ENCODE results near the gene YPEL1. TPM values are rescaled to one million over a fixed set of nuclear protein-coding genes. Genes with fewer than 3 reads are reported as not detected.

YPEL1 gene
- total RNA-seq, 1 experiment from 2014 or later, result 0.40 TPM

DNA sequence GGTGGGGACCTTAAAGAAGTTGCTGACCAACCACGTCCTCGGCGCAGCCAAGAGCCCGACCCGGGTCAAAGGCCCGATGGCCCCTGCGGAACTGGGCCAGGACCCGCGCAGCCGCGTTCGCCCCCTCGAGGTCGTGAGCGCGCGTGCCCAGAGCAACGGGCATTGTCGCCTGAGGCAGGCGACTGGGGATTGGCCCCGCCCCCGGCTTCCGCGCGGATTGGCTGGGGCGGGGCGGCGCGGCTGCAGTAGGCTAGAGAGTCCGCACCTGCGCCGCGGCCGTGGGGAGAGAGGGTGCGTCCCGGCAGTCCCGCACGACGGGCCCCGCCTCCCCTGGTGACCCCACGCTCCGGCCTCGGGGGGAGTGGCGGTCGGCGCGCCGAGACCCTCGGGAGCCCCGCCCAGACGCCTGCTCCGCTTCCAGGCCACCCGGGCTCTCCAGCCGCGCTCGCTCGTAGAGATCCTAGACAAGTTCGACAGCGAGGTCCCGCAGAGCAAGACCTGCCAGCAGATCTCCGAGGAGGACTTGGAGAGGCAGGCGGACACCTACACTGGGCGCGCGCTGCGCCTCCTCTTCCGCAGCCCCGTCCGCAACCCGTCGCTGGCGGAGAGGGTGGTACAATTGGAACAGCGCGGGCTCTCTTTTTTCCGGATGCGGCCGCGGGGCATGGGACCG is 78.1 kb downstream of the YPEL1 start:
- DNase-seq (ENCODE audit: low read depth, low spot score), result peak; percentile 61
- in situ Hi-C loops (cut with HindIII; ENCODE audit: low pct_unique_long_range_greater_than_20kb, low sequenced_read_pairs), result no loop called here

DNA sequence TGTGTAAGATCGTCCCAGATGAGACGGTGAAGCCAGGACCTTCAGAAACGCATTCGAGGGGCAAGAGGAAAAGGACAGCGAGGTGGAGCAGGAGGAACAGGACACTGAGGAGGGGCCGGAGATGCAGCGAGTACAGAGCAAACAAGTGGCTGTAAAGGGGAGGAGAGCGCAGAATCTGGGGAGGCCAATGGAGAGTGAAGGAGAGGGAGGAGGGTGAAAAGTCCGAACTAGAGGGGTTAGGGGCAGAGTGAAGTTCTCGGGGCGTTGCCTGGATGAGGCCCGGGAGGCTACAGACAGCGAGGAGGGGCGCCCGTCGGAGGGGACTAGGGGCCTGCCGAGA is 78.6 kb downstream of the YPEL1 start:
- no peak for DNase-seq (ENCODE audit: low read depth, low spot score)
- in situ Hi-C loops (cut with HindIII; ENCODE audit: low pct_unique_long_range_greater_than_20kb, low sequenced_read_pairs), result no loop called here

DNA sequence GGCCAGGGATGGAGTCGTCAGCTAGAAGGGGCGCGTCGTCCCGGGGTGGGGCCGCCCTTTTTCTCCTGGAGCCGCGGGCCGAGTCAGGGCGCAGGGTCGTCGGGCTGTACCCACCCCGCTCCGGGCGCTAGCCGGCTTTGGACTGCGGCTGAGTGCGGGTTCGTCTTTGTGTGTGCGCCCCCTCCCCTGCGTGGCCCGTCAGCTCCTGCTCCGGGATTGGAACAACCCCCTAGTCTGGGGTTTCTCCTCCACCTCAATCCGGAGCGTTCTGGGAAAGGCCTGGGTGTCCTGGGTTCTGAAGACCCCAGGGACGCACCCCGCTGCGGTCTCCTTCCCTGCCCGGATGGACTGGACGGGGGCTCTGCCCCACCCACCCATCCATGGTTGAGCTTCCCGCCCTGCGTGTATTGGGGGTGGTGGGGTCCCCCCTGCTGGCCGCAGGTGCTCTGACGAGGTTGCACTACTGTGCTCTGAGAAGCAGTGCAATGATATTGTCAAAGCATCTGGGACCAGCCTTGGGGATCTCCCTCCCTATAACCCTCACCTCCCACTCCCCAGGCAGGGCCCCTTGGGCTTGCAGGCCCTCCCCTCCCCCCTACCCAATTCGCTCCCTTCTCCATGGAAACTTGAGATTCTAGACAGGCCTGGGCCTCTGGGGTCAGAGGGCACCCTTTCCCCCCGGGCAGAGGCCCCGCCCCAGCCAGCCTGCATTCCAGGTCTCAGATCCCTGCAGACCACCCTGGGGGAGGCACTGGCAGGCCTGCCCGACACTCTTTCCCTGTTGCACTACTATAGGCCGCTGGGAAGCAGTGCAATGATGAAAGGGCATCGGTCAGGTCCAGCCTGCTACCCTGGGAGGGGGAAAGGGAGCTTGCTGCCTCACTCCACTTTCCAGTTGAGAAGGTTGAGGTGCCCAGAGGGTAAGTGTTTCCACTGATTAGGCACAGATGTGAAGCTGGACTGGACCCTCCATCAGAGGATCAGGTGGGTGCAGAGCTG is 82.7 kb downstream of the YPEL1 start:
- in situ Hi-C loops (cut with HindIII; ENCODE audit: low pct_unique_long_range_greater_than_20kb, low sequenced_read_pairs), result no loop called here
- DNase-seq (ENCODE audit: low read depth, low spot score), result no peak

DNA sequence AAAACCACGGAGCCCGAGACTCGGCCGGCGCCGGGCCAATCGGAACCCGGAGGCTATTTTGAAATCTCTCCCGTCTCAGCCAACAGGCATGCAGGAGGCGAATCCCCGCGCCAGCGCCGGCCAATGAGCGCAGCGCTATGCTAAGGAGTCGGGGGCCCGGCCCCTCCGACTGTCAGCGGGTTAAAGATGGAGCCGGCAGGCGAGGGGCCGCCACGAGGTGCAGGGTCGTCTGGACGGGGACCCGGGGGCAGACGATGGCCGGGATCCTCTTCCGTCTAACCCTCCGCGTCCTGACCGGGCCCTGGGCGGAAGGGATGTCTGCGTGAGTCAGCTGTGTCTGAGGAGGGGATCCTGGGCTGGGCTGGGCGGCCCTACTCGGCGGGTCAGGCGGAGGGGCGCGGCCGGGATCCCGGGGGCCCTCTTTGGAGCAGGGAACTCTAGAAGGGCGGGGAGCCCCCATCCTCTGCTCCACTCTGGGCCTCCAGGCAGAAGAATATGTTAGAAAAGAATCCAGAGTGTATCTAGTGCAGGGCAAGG is 83.5 kb downstream of the YPEL1 start:
- DNase-seq (ENCODE audit: low read depth, low spot score), result peak; percentile 92

DNA sequence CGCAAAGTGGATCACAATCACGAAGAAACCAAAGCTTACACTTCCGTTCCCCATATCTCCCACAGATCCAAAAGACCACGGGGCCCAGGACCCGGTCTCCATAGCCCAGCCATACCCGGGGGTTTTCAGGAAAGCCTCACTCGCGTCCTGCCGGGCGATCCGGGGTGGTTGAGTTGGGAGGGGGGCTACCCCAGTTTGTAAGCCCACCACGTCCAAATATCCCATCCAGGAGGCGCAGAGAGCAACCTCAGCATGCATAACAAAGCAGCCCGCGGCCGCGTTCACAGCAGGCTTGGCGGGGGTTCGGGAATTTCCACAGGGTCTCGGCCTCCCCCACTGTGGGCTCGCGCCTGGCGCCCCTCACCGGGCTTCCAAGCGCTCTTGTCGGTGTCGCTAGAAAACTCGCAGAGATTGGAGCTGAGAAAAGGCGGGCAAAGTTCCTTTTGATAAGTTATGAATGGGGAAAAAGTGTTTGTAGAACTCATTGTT is 84.0 kb downstream of the YPEL1 start:
- DNase-seq (ENCODE audit: low read depth, low spot score), result no peak
- in situ Hi-C loops (cut with HindIII; ENCODE audit: low pct_unique_long_range_greater_than_20kb, low sequenced_read_pairs), result no loop called here

More for the DNA sequence above, 83.5 kb downstream of the YPEL1 start:
- in situ Hi-C loops (cut with HindIII; ENCODE audit: low pct_unique_long_range_greater_than_20kb, low sequenced_read_pairs), result no loop called here

DNA sequence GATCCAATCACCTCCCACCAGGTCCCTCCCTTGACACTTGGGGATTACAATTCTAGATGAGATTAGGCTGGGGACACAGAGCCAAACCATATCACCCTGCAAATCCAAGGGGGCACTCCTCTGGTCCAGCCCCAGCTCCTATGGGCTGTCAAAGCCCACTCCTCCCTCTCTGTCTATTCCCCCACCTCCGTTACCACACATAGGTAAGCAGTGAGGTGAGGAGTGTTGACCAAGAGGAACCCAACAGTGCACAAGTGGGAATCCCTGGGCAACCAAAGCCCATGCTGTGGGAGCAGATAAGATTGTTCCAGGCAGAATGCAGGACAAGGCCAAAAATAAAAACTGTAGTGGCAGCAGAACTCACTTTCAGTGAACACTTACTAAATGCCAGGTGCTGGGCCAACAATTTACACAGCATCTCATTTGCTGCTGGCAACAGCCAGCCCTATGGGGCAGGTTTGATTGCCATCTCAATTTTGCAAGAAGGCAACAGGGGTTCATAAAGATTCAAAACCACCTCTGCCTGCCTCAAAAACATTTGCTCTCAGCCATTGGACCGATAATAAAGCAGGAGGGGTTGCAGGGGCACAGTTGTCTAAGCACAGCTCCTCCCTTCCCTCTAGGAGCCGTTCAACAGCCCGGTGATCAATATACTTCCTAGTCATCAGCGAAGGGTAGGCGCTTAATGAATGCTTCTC is 84.6 kb downstream of the YPEL1 start:
- no peak for DNase-seq (ENCODE audit: low read depth, low spot score)
- in situ Hi-C loops (cut with HindIII; ENCODE audit: low pct_unique_long_range_greater_than_20kb, low sequenced_read_pairs), result no loop called here

DNA sequence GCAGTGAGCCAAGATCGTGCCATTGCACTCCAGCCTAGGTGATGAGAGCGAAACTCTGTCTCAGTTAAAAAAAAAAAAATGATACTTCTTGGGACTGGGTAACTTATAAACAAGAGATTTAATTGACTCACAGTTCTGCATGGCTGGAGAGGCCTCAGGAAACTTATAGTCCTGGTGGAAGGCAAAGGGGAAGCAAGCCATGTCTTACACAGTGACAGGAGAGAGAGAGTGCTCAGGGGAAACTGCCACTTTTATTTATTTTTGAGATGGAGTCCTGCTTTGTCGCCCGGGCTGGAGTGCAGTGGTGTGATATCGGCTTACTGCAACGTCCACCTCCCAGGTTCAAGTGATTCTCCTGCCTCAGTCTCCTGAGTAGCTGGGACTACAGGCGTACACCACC is 85.3 kb downstream of the YPEL1 start:
- DNase-seq (ENCODE audit: low read depth, low spot score), result no peak
- in situ Hi-C loops (cut with HindIII; ENCODE audit: low pct_unique_long_range_greater_than_20kb, low sequenced_read_pairs), result no loop called here

Small RNAs within 50 kb of the gene (small RNA-seq; reads per million reads assigned to genes)
- gene MIR301B, result 0.27 to 8.5 reads per million in 2 experiments
- 0 reads per million in 2 experiments for gene RN7SL280P

Other genes starting within 250 kb of the YPEL1 start
- 0.16 TPM in 1 of 2 replicates, not detected in the other for gene RIMBP3C, start 184.3 kb downstream of the YPEL1 start, total RNA-seq (2014; rRNA removed; shearing (Covaris generic))
- 82.6 and 83.1 TPM in 2 replicates for gene UBE2L3, start 168.1 kb downstream of the YPEL1 start, total RNA-seq (2014; rRNA removed; shearing (Covaris generic))
- 32.2 and 34.6 TPM in 2 replicates for gene YDJC, start 105.8 kb downstream of the YPEL1 start, total RNA-seq (2014; rRNA removed; shearing (Covaris generic))
- 0.11 TPM in 1 of 2 replicates, not detected in the other for gene CCDC116, start 103.0 kb downstream of the YPEL1 start, total RNA-seq (2014; rRNA removed; shearing (Covaris generic))
- gene SDF2L1, start 93.5 kb downstream of the YPEL1 start, total RNA-seq (2014; rRNA removed; shearing (Covaris generic)), result 144 and 146 TPM in 2 replicates
- gene PPIL2, start 69.8 kb downstream of the YPEL1 start, total RNA-seq (2014; rRNA removed; shearing (Covaris generic)), result 22.5 and 27.6 TPM in 2 replicates
- 84.3 and 86.6 TPM in 2 replicates for gene MAPK1, start 131.9 kb upstream of the YPEL1 start, total RNA-seq (2014; rRNA removed; shearing (Covaris generic))
- 59.5 and 65.1 TPM in 2 replicates for gene PPM1F, start 217.1 kb upstream of the YPEL1 start, total RNA-seq (2014; rRNA removed; shearing (Covaris generic))
- 24.9 and 26.2 TPM in 2 replicates for gene TOP3B, start 247.0 kb upstream of the YPEL1 start, total RNA-seq (2014; rRNA removed; shearing (Covaris generic))